PC-3 (cell line): Measurements from ENCODE around the gene ANKRD1. TPM values are rescaled to one million over a fixed set of nuclear protein-coding genes. Genes with fewer than 3 reads are reported as not detected.
A peak's percentile ranks its signal among the peaks of the same experiment; 100 is the strongest.

Source experiments
- ATAC-seq: fragments of 200-7000 bp; cut with Tn5 transposase; 2 replicates; pipeline ENCODE4 v1.9.1; 2020; ENCODE audit warnings: mild to moderate bottlenecking, moderate library complexity
- BruUV-seq: library from RNA; stranded (reverse); fragments of 400-500 nt; replicated peaks from 2 replicates; lab custom pipeline; 2021; lab: Mats Ljungman, UMichigan
- CTCF ChIA-PET: fragments of 300-600 bp; sonication (Branson Sonifier 250); formaldehyde crosslinking; loops from one replicate; lab custom pipeline; 2022; ENCODE audit warnings: antibody characterized with exemption; lab: Charles Lee
- POLR2A ChIA-PET: fragments of 300-600 bp; sonication (Branson Sonifier 250); formaldehyde crosslinking; loops from one replicate; lab custom pipeline; 2022; ENCODE audit warnings: antibody characterized with exemption; ENCODE audit not compliant: unreplicated experiment; lab: Charles Lee
- DNase-seq: peaks from one replicate; pipeline ENCODE4 v3.0.0-alpha.2; 2015
- H2AFZ ChIP-seq: fragments of 300-600 bp; sonication (generic); 2 replicates; pipeline ENCODE4 v1.6.0; 2016; ENCODE audit warnings: antibody characterized with exemption, low read length
- H3F3A ChIP-seq: fragments of 300-600 bp; sonication (generic); one replicate; pipeline ENCODE4 v1.6.0; 2017; ENCODE audit warnings: antibody characterized with exemption, low read length, control low read depth, mild to moderate bottlenecking; ENCODE audit not compliant: unreplicated experiment
- H3K27ac ChIP-seq: fragments of 300-600 bp; sonication (generic); 2 replicates; pipeline ENCODE4 v1.5.1; 2016; ENCODE audit warnings: mild to moderate bottlenecking, low read length
- H3K27me3 ChIP-seq: fragments of 300-600 bp; sonication (generic); 2 replicates; pipeline ENCODE4 v1.6.1; 2016; ENCODE audit warnings: low read length, mixed read lengths
- H3K36me3 ChIP-seq: fragments of 300-600 bp; sonication (generic); 2 replicates; pipeline ENCODE4 v1.6.1; 2016; ENCODE audit warnings: low read depth, mixed run types, low read length, mixed read lengths
- H3K4me1 ChIP-seq: fragments of 300-600 bp; sonication (generic); 2 replicates; pipeline ENCODE4 v1.5.1; 2016; ENCODE audit warnings: low read length; ENCODE audit not compliant: insufficient read depth
- H3K4me2 ChIP-seq: fragments of 300-600 bp; sonication (generic); 2 replicates; pipeline ENCODE4 v1.6.0; 2016; ENCODE audit warnings: low read length
- H3K4me3 ChIP-seq: fragments of 300-600 bp; sonication (generic); 2 replicates; pipeline ENCODE4 v1.5.1; 2016; ENCODE audit warnings: mild to moderate bottlenecking, low read length, mixed read lengths
- H3K79me2 ChIP-seq: fragments of 300-600 bp; sonication (generic); 2 replicates; pipeline ENCODE4 v1.6.1; 2017; ENCODE audit warnings: low read length, mixed read lengths
- H3K9ac ChIP-seq: fragments of 300-600 bp; sonication (generic); 2 replicates; pipeline ENCODE4 v1.6.0; 2016; ENCODE audit warnings: mild to moderate bottlenecking, low read length
- H3K9me2 ChIP-seq: fragments of 300-600 bp; sonication (generic); replicated peaks from 2 replicates; pipeline ENCODE4 v1.6.1; 2016; ENCODE audit warnings: mixed run types, low read length, mixed read lengths
- H3K9me3 ChIP-seq: fragments of 300-600 bp; sonication (generic); 2 replicates; pipeline ENCODE4 v1.6.1; 2016; ENCODE audit warnings: low read length, mixed read lengths
- H4K20me1 ChIP-seq: fragments of 300-600 bp; sonication (generic); 2 replicates; pipeline ENCODE4 v1.6.1; 2016; ENCODE audit warnings: low read length, mixed read lengths
- CTCF ChIP-seq: fragments of 300-600 bp; sonication (generic); conservative IDR thresholded peaks from 2 replicates; pipeline ENCODE4 v1.5.1; 2017; ENCODE audit warnings: antibody characterized with exemption, low read depth, mild to moderate bottlenecking, low read length
- EZH2 ChIP-seq: fragments of 300-600 bp; sonication (generic); IDR thresholded peaks from one replicate; pipeline ENCODE4 v1.6.1; 2017; ENCODE audit warnings: antibody characterized with exemption, mild to moderate bottlenecking, low read length; ENCODE audit not compliant: unreplicated experiment
- EZH2phosphoT487 ChIP-seq: fragments of 300-600 bp; sonication (generic); IDR thresholded peaks from 2 replicates; pipeline ENCODE4 v1.6.1; 2018; ENCODE audit warnings: mild to moderate bottlenecking, antibody characterized with exemption, low read length, borderline replicate concordance
- intact Hi-C: fragments of 100-400 bp; cut with micrococcal nuclease; formaldehyde crosslinking; loops from 2 replicates; pipeline ENCODE4 v1.9.0; 2023
- total RNA-seq: library from RNA; depleted of rRNA; stranded (reverse); fragments of >200 nt; gene quantifications from 2 replicates; pipeline ENCODE4 v1.2.3, GENCODE V29; 2014; rRNA removed

ANKRD1 gene
- total RNA-seq, 1 experiment from 2014 or later = 2.8 TPM

DNA sequence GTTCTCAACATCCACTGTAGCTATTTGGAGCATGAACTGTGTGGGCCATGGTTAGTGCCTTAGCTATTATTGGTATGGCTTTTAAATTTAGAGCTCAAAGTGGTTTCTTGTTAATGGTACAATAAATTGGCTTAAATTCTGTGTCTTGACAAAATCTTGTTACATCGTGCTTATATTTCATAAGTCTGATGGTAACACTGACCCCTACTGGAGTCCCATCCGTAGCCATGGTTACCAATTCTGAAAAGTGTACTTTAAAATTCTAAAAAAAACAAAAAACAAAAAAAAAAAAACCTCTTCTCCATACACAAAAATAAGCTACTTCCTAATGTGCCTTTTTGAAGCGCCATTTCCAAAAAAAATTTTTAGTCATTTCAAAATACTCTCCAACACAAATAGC is 55.5 kb downstream of the ANKRD1 start:
- no peaks in the 10 kb centered on the region for H3K27me3 ChIP-seq
- H3F3A ChIP-seq = no peaks in the 10 kb centered on the region
- no peaks in the 10 kb centered on the region for H3K4me1 ChIP-seq
- POLR2A ChIA-PET = no interaction called here
- no peaks in the 10 kb centered on the region for H3K9me3 ChIP-seq
- no peak overlapping the region for H3K4me2 ChIP-seq
- no peak overlapping the region for H3K27ac ChIP-seq
- DNase-seq (peak; percentile 15), ATAC-seq (no peak)
- no TSS peak for BruUV-seq
- intact Hi-C loops = no loop called here
- TF ChIP-seq EZH2phosphoT487 (no peak), EZH2 (no peak), CTCF (peak; percentile 52)
- no peaks in the 10 kb centered on the region for H3K36me3 ChIP-seq
- H3K9me2 ChIP-seq = no peaks in the 10 kb centered on the region
- H4K20me1 ChIP-seq = no peaks in the 10 kb centered on the region
- H2AFZ ChIP-seq = no peak overlapping the region
- H3K4me3 ChIP-seq = no peak overlapping the region
- CTCF ChIA-PET = interaction anchor here (0.7 kb wide), 1 partner anchor 202 kb away, joined by 9 read pairs; no protein-coding TSS in a partner anchor
- no peak overlapping the region for H3K9ac ChIP-seq
- no peaks in the 10 kb centered on the region for H3K79me2 ChIP-seq

DNA sequence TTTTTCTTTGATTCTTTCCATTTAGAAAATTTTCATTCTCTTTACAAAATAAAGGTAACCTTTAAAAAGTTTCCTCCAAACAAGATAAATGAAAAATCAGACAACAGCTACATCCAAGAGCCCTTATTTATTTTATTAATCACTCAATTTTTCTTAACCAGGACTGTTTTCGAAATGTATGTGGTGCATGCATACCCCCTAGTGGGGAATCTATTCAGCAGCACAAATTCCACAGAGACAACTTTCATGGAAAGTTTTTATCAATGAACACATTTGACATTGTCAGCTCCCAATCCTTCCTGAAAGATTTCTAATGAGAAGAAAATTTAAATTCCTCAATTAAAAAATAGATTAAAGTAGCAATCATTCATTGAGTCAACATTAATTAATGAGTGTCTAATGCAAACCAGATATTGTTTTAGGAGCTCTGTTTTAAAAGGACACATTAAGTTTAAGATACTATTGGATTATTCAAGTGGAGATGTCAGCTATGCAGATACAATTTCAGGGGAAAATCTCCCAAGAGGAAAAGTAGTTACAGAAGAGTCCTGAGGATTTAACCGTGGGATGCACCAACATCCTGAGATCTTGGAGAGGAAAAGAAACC is 57.9 kb downstream of the ANKRD1 start:
- ChIA-PET POLR2A (no interaction called here), CTCF (interaction anchor here (0.5 to 0.9 kb wide), 3 partner anchors 16 to 387 kb away, joined by 3 to 6 read pairs (median 5); no protein-coding TSS in a partner anchor)
- no peak overlapping the region for H3K4me3 ChIP-seq
- no peak overlapping the region for H3K27ac ChIP-seq
- no peak overlapping the region for H2AFZ ChIP-seq
- no peak overlapping the region for H3K4me2 ChIP-seq
- no peaks in the 10 kb centered on the region for H3K9me2 ChIP-seq
- ATAC-seq (no peak), DNase-seq (peak; percentile 66)
- H3K36me3 ChIP-seq = no peaks in the 10 kb centered on the region
- H4K20me1 ChIP-seq = no peaks in the 10 kb centered on the region
- no peaks in the 10 kb centered on the region for H3K27me3 ChIP-seq
- no peaks in the 10 kb centered on the region for H3F3A ChIP-seq
- H3K9ac ChIP-seq = no peak overlapping the region
- no peaks in the 10 kb centered on the region for H3K9me3 ChIP-seq
- H3K79me2 ChIP-seq = no peaks in the 10 kb centered on the region
- no TSS peak for BruUV-seq
- intact Hi-C loops = loop anchor here (1.0 to 5.0 kb wide), 4 partner anchors 84 to 1070 kb away; no protein-coding TSS in a partner anchor
- H3K4me1 ChIP-seq = peaks cover 20% of the 10 kb centered on the region
- TF ChIP-seq CTCF = peak; percentile 85
- TF ChIP-seq EZH2phosphoT487 = no peak
- no peak for TF ChIP-seq EZH2

Other genes with a start within 250 kb of the ANKRD1 start
- 0.29 and 0.62 TPM in 2 replicates for gene HTR7, start 63.0 kb downstream of the ANKRD1 start, total RNA-seq
- gene RPP30, start 49.1 kb downstream of the ANKRD1 start, total RNA-seq = 44.3 and 57.8 TPM in 2 replicates